Skeletal muscle satellite cell (primary cell): ENCODE measurements around the gene RAPGEF1. TPM values are rescaled to one million over a fixed set of nuclear protein-coding genes. Genes with fewer than 3 reads are reported as not detected.

Experiments used
- H3K27me3 ChIP-seq: 2 replicates; pipeline ENCODE4 v1.7.0; 2013; ENCODE audit warnings: low read length; ENCODE audit not compliant: control insufficient read depth, insufficient read depth
- H3K36me3 ChIP-seq: 2 replicates; pipeline ENCODE4 v1.7.0; 2013; ENCODE audit warnings: mild to moderate bottlenecking, control low read depth, low read length; ENCODE audit not compliant: insufficient read depth
- H3K4me1 ChIP-seq: 2 replicates; pipeline ENCODE4 v1.7.0; 2013; ENCODE audit warnings: low read length; ENCODE audit not compliant: control insufficient read depth, insufficient read depth
- H3K4me2 ChIP-seq: 2 replicates; pipeline ENCODE4 v1.7.0; 2013; ENCODE audit warnings: mild to moderate bottlenecking, low read length
- H3K4me3 ChIP-seq: 2 replicates; pipeline ENCODE4 v1.7.0; 2013; ENCODE audit warnings: low read length
- H3K9ac ChIP-seq: 2 replicates; pipeline ENCODE4 v1.7.0; 2013; ENCODE audit warnings: mild to moderate bottlenecking, low read depth, low read length, moderate library complexity
- H3K9me3 ChIP-seq: replicated peaks from 2 replicates; pipeline ENCODE4 v1.7.0; 2013; ENCODE audit warnings: mild to moderate bottlenecking, control low read depth, low read length
- total RNA-seq: library from RNA; depleted of rRNA; stranded (reverse); fragments of >200 nt; gene quantifications from 2 replicates; pipeline ENCODE4 v1.2.3, GENCODE V29; 2012; rRNA removed

The RAPGEF1 gene
- total RNA-seq, result 13.7 and 24.7 TPM in 2 replicates

GRCh38 chr9:131739959-131740648 lies at the start of gene RAPGEF1:
RAPGEF1 (minus strand) TSS chr9:131740076; CDS start chr9:131739830, 246 bp downstream.
- H3K4me1 ChIP-seq, result peaks cover 26% of the 10 kb centered on the region

GRCh38 chr9:131788851-131789250 lies 49.0 kb upstream of the RAPGEF1 start:
- Histone ChIP-seq H3K9ac (no peak overlapping the region), H3K4me3 (no peak overlapping the region), H3K4me1 (no peaks in the 10 kb centered on the region), H3K9me3 (peaks cover 5% of the 10 kb centered on the region), H3K27me3 (peaks cover 78% of the 10 kb centered on the region), H3K4me2 (no peak overlapping the region), H3K36me3 (no peaks in the 10 kb centered on the region)

More at GRCh38 chr9:131739959-131740648, at the start of gene RAPGEF1:
- H3K9ac ChIP-seq, result peak within 1 kb of the TSS; percentile 79
- H3K4me3 ChIP-seq, result peak within 1 kb of the TSS; percentile 71
- H3K4me2 ChIP-seq, result peak within 1 kb of the TSS; percentile 86
- H3K36me3 ChIP-seq, result no peaks in the 10 kb centered on the region
- no peaks in the 10 kb centered on the region for H3K9me3 ChIP-seq
- H3K27me3 ChIP-seq, result no peaks in the 10 kb centered on the region

- Histone ChIP-seq H3K27me3 (peaks cover 83% of the 10 kb centered on the region), H3K36me3 (no peaks in the 10 kb centered on the region), H3K4me3 (no peak overlapping the region), H3K9me3 (peaks cover 5% of the 10 kb centered on the region), H3K9ac (no peak overlapping the region), H3K4me2 (no peak overlapping the region), H3K4me1 (no peaks in the 10 kb centered on the region)
These were observed 48.0 kb upstream of the RAPGEF1 start for GRCh38 chr9:131787838-131788237.

GRCh38 chr9:131784748-131785501 lies 45.0 kb upstream of the RAPGEF1 start:
- H3K4me3 ChIP-seq, result no peak overlapping the region
- H3K27me3 ChIP-seq, result peaks cover 75% of the 10 kb centered on the region
- no peak overlapping the region for H3K9ac ChIP-seq
- H3K4me2 ChIP-seq, result no peak overlapping the region
- H3K9me3 ChIP-seq, result peaks cover 5% of the 10 kb centered on the region
- H3K4me1 ChIP-seq, result no peaks in the 10 kb centered on the region
- no peaks in the 10 kb centered on the region for H3K36me3 ChIP-seq

- Histone ChIP-seq H3K36me3 (no peaks in the 10 kb centered on the region), H3K4me1 (no peaks in the 10 kb centered on the region), H3K9ac (no peak overlapping the region), H3K4me3 (no peak overlapping the region), H3K9me3 (no peaks in the 10 kb centered on the region), H3K4me2 (no peak overlapping the region), H3K27me3 (peaks cover 55% of the 10 kb centered on the region)
These were observed 41.2 kb upstream of the RAPGEF1 start for GRCh38 chr9:131781069-131781468.

GRCh38 chr9:131776473-131776872 lies 36.6 kb upstream of the RAPGEF1 start:
- H3K9ac ChIP-seq, result no peak overlapping the region
- no peak overlapping the region for H3K4me3 ChIP-seq
- H3K27me3 ChIP-seq, result peaks cover 33% of the 10 kb centered on the region
- no peak overlapping the region for H3K4me2 ChIP-seq
- H3K4me1 ChIP-seq, result no peaks in the 10 kb centered on the region
- H3K36me3 ChIP-seq, result no peaks in the 10 kb centered on the region
- H3K9me3 ChIP-seq, result no peaks in the 10 kb centered on the region

GRCh38 chr9:131776036-131776435 lies 36.2 kb upstream of the RAPGEF1 start:
- H3K4me1 ChIP-seq, result no peaks in the 10 kb centered on the region
- no peak overlapping the region for H3K4me2 ChIP-seq
- H3K9me3 ChIP-seq, result no peaks in the 10 kb centered on the region
- H3K4me3 ChIP-seq, result no peak overlapping the region
- peaks cover 31% of the 10 kb centered on the region for H3K27me3 ChIP-seq
- H3K9ac ChIP-seq, result no peak overlapping the region
- no peaks in the 10 kb centered on the region for H3K36me3 ChIP-seq

- H3K9me3 ChIP-seq, result no peaks in the 10 kb centered on the region
- H3K4me1 ChIP-seq, result no peaks in the 10 kb centered on the region
- no peak overlapping the region for H3K4me3 ChIP-seq
- H3K27me3 ChIP-seq, result peaks cover 43% of the 10 kb centered on the region
- no peaks in the 10 kb centered on the region for H3K36me3 ChIP-seq
- H3K4me2 ChIP-seq, result no peak overlapping the region
- H3K9ac ChIP-seq, result no peak overlapping the region
These were observed 34.8 kb upstream of the RAPGEF1 start for GRCh38 chr9:131774636-131775035.

GRCh38 chr9:131773911-131774379 lies 34.1 kb upstream of the RAPGEF1 start:
- H3K36me3 ChIP-seq, result no peaks in the 10 kb centered on the region
- H3K4me1 ChIP-seq, result no peaks in the 10 kb centered on the region
- H3K9ac ChIP-seq, result no peak overlapping the region
- no peak overlapping the region for H3K4me3 ChIP-seq
- H3K27me3 ChIP-seq, result peaks cover 38% of the 10 kb centered on the region
- H3K9me3 ChIP-seq, result no peaks in the 10 kb centered on the region
- no peak overlapping the region for H3K4me2 ChIP-seq

GRCh38 chr9:131772940-131773339 lies 33.1 kb upstream of the RAPGEF1 start:
- no peaks in the 10 kb centered on the region for H3K36me3 ChIP-seq
- H3K9me3 ChIP-seq, result no peaks in the 10 kb centered on the region
- H3K27me3 ChIP-seq, result peaks cover 37% of the 10 kb centered on the region
- H3K4me1 ChIP-seq, result no peaks in the 10 kb centered on the region
- H3K4me2 ChIP-seq, result no peak overlapping the region
- no peak overlapping the region for H3K4me3 ChIP-seq
- no peak overlapping the region for H3K9ac ChIP-seq

GRCh38 chr9:131771646-131772045 lies 31.8 kb upstream of the RAPGEF1 start:
- Histone ChIP-seq H3K36me3 (no peaks in the 10 kb centered on the region), H3K4me2 (no peak overlapping the region), H3K4me1 (no peaks in the 10 kb centered on the region), H3K4me3 (no peak overlapping the region), H3K9me3 (no peaks in the 10 kb centered on the region), H3K9ac (no peak overlapping the region), H3K27me3 (peaks cover 41% of the 10 kb centered on the region)
